ENCODE data around the gene DENND11.

GRCh38 chr7:141688043-141688442, 13.9 kb downstream of the DENND11 start:
- TF ChIP-seq, protein P1, sequence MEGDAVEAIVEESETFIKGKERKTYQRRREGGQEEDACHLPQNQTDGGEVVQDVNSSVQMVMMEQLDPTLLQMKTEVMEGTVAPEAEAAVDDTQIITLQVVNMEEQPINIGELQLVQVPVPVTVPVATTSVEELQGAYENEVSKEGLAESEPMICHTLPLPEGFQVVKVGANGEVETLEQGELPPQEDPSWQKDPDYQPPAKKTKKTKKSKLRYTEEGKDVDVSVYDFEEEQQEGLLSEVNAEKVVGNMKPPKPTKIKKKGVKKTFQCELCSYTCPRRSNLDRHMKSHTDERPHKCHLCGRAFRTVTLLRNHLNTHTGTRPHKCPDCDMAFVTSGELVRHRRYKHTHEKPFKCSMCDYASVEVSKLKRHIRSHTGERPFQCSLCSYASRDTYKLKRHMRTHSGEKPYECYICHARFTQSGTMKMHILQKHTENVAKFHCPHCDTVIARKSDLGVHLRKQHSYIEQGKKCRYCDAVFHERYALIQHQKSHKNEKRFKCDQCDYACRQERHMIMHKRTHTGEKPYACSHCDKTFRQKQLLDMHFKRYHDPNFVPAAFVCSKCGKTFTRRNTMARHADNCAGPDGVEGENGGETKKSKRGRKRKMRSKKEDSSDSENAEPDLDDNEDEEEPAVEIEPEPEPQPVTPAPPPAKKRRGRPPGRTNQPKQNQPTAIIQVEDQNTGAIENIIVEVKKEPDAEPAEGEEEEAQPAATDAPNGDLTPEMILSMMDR (IDR thresholded peaks at IDR 0.05), result no peak
- no peak for TF ChIP-seq POLR2A (IDR thresholded peaks at IDR 0.05)
- TF ChIP-seq POLR2AphosphoS5 (IDR thresholded peaks at IDR 0.05; ENCODE audit: insufficient read depth in 1 of 2, low read depth in 1 of 2), result no peak
